ENCODE data around the gene TEK. TPM values are rescaled to one million over a fixed set of nuclear protein-coding genes. Genes with fewer than 3 reads are reported as not detected.

Gene TEK
- total and polyA plus RNA-seq, 3 donors from 2014 or later: 3.2 to 3.9 (median 3.7) TPM

- no peaks in the 10 kb centered on the region for H3K9me3 ChIP-seq
- no peaks in the 10 kb centered on the region for H3K27me3 ChIP-seq
- WGBS, 2 donors: 19 to 43% methylated on average over 2 of the region's 2 CpGs
- H3K36me3 ChIP-seq (ENCODE audit: low read depth, missing control alignments): no peaks in the 10 kb centered on the region
- no peak overlapping the region for H3K4me3 ChIP-seq
- H3K27ac ChIP-seq: no peak overlapping the region
- H3K4me1 ChIP-seq: no peaks in the 10 kb centered on the region
- intact Hi-C loops (cut with DNase I; ENCODE audit: low total_unique reads): no loop called here
- peak; percentile 63 for DNase-seq
- TF ChIP-seq CTCF (IDR thresholded peaks at IDR 0.05) (peak in 2 of 3 experiments; percentile 29 to 42), POLR2A (IDR thresholded peaks at IDR 0.05) (no peak)
These were observed 138.7 kb downstream of the TEK start for GRCh38 chr9:27247756-27248155.

GRCh38 chr9:27248702-27249101, 139.7 kb downstream of the TEK start:
- Histone ChIP-seq H3K27ac (no peak overlapping the region), H3K4me1 (no peaks in the 10 kb centered on the region), H3K9me3 (no peaks in the 10 kb centered on the region), H3K4me3 (no peak overlapping the region), H3K27me3 (no peaks in the 10 kb centered on the region), H3K36me3 (ENCODE audit: low read depth, missing control alignments) (no peaks in the 10 kb centered on the region)
- no peak for TF ChIP-seq POLR2A (IDR thresholded peaks at IDR 0.05)
- TF ChIP-seq CTCF (IDR thresholded peaks at IDR 0.05): no peak
- DNase-seq: no peak
- intact Hi-C loops (cut with DNase I; ENCODE audit: low total_unique reads): no loop called here

DNA sequence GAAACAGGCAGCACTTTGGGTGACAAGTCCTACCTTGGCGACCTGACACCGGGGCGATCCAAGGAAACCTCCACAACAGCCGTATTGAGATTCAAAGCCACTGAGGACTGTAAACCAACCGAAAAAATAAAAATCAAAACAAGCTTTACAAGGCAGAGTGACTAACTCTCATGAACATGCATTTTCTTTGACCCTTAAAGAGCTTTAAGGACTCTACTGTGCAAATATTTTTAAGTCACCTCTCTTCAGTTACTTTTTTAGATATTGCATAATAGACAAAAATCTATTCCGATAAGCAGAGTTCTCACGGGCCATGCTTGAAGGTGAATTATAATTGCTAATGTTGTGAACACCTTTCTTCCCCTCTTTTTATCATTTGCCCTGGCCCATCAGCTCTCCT, 149.6 kb downstream of the TEK start:
- TF ChIP-seq CTCF (IDR thresholded peaks at IDR 0.05): no peak
- no peak for TF ChIP-seq POLR2A (IDR thresholded peaks at IDR 0.05)
- WGBS, 2 donors: 88 to 95% methylated on average over 7 of the region's 7 CpGs
- intact Hi-C loops (cut with DNase I; ENCODE audit: low total_unique reads): no loop called here

DNA sequence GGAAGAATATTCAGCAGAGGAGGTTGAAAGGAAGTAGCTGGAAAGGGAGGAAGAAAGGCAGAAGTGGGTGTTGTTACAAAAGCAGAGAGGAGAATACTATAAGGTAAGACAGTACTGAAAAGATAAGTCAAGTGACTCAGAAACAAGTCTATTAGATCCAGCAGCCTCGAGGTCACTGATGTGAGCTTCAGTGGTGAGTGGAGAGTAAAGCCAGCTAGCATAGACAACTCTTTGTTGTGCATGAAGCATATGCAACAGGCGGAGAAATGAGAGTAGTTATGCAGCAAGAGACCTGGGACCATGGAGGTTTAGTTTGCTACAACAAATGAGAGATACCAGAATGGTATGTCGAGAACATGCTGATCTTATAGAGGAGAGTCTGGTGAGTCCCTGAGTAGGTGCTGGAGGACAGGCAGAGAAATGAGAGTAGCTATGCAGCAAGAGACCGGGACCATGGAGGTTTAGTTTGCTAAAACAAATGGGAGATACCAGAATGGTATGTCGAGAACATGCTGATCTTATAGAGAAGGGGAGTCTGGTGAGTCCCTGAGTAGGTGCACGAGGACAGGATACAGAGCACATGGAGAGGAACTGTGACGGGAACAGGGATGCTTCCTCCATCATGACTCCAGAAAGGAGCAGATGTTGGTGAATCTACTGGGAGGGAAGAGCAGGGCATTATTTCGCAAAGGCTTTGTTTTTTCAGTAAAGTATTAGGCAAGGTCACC, 151.9 kb downstream of the TEK start:
- Histone ChIP-seq H3K4me1 (no peaks in the 10 kb centered on the region), H3K27me3 (no peaks in the 10 kb centered on the region), H3K36me3 (ENCODE audit: low read depth, missing control alignments) (no peaks in the 10 kb centered on the region), H3K27ac (no peak overlapping the region), H3K9me3 (no peaks in the 10 kb centered on the region), H3K4me3 (no peak overlapping the region)
- 81 to 87% methylated on average over 8 of the region's 8 CpGs for WGBS, 2 donors
- TF ChIP-seq CTCF (IDR thresholded peaks at IDR 0.05) (no peak), POLR2A (IDR thresholded peaks at IDR 0.05) (no peak)
- intact Hi-C loops (cut with DNase I; ENCODE audit: low total_unique reads): no loop called here
- no peak for DNase-seq

More for the DNA sequence above, 149.6 kb downstream of the TEK start:
- no peaks in the 10 kb centered on the region for H3K36me3 ChIP-seq (ENCODE audit: low read depth, missing control alignments)
- no peak for DNase-seq
- no peaks in the 10 kb centered on the region for H3K27me3 ChIP-seq
- no peak overlapping the region for H3K4me3 ChIP-seq
- H3K9me3 ChIP-seq: no peaks in the 10 kb centered on the region
- no peak overlapping the region for H3K27ac ChIP-seq
- H3K4me1 ChIP-seq: no peaks in the 10 kb centered on the region

Data from testis (tissue), 3 donors.